ENCODE data around the gene CERS1. TPM values are rescaled to one million over a fixed set of nuclear protein-coding genes. Genes with fewer than 3 reads are reported as not detected.
A peak's percentile ranks its signal among the peaks of the same experiment; 100 is the strongest.

CERS1 gene
- total RNA-seq (7.2 TPM), polyA plus RNA-seq (2.2 TPM)

GRCh38 chr19:18895824-18896341, at the start of gene CERS1:
TSS of gene CERS1 (minus strand) at chr19:18896158. CDS start at chr19:18896072, 86 bp downstream.
- H3K4me3 ChIP-seq (ENCODE audit: low read depth, low read length), result peak within 1 kb of the TSS; percentile 39
- WGBS, result under 1% methylated on average over 87 of the region's 89 CpGs
- DNase-seq (ENCODE audit: extremely low spot score), result no peak
- H3K4me1 ChIP-seq (ENCODE audit: insufficient read depth), result peaks cover 5% of the 10 kb centered on the region
- peaks cover 3% of the 10 kb centered on the region for H3K36me3 ChIP-seq (ENCODE audit: insufficient read depth)
- H3K27ac ChIP-seq (ENCODE audit: low read depth), result no peak within 1 kb of the TSS

GRCh38 chr19:18945297-18945696, 49.3 kb upstream of the CERS1 start:
- WGBS, result 88% methylated on average over 9 of the region's 9 CpGs
- DNase-seq (ENCODE audit: extremely low spot score), result no peak
- Histone ChIP-seq H3K4me1 (ENCODE audit: insufficient read depth) (no peaks in the 10 kb centered on the region), H3K27ac (ENCODE audit: low read depth) (no peak overlapping the region), H3K36me3 (ENCODE audit: insufficient read depth) (no peaks in the 10 kb centered on the region), H3K4me3 (ENCODE audit: low read depth, low read length) (no peak overlapping the region)

GRCh38 chr19:18943465-18943864, 47.5 kb upstream of the CERS1 start:
- 87% methylated on average over 4 of the region's 4 CpGs for WGBS
- H3K36me3 ChIP-seq (ENCODE audit: insufficient read depth), result no peaks in the 10 kb centered on the region
- no peak overlapping the region for H3K4me3 ChIP-seq (ENCODE audit: low read depth, low read length)
- DNase-seq (ENCODE audit: extremely low spot score), result no peak
- H3K27ac ChIP-seq (ENCODE audit: low read depth), result no peak overlapping the region
- H3K4me1 ChIP-seq (ENCODE audit: insufficient read depth), result peaks cover 3% of the 10 kb centered on the region

GRCh38 chr19:18942692-18943091, 46.7 kb upstream of the CERS1 start:
- DNase-seq (ENCODE audit: extremely low spot score), result no peak
- H3K36me3 ChIP-seq (ENCODE audit: insufficient read depth), result no peaks in the 10 kb centered on the region
- peaks cover 3% of the 10 kb centered on the region for H3K4me1 ChIP-seq (ENCODE audit: insufficient read depth)
- H3K27ac ChIP-seq (ENCODE audit: low read depth), result no peak overlapping the region
- WGBS, result 93% methylated on average over 6 of the region's 6 CpGs
- H3K4me3 ChIP-seq (ENCODE audit: low read depth, low read length), result no peak overlapping the region

- no peak for DNase-seq (ENCODE audit: extremely low spot score)
- no peaks in the 10 kb centered on the region for H3K36me3 ChIP-seq (ENCODE audit: insufficient read depth)
- H3K4me3 ChIP-seq (ENCODE audit: low read depth, low read length), result no peak overlapping the region
- H3K27ac ChIP-seq (ENCODE audit: low read depth), result no peak overlapping the region
- H3K4me1 ChIP-seq (ENCODE audit: insufficient read depth), result peaks cover 3% of the 10 kb centered on the region
- WGBS, result 66% methylated on average over 18 of the region's 18 CpGs
These were observed 45.8 kb upstream of the CERS1 start for GRCh38 chr19:18941628-18942354.

GRCh38 chr19:18940769-18941627, 45.0 kb upstream of the CERS1 start, which contains the start of gene HOMER3:
TSS of gene HOMER3 (minus strand) at chr19:18941217. CDS start at chr19:18938982, 2,235 bp downstream.
- no peak for DNase-seq (ENCODE audit: extremely low spot score)
- H3K36me3 ChIP-seq (ENCODE audit: insufficient read depth), result no peaks in the 10 kb centered on the region
- H3K4me1 ChIP-seq (ENCODE audit: insufficient read depth), result peaks cover 3% of the 10 kb centered on the region
- H3K27ac ChIP-seq (ENCODE audit: low read depth), result peak within 1 kb of the TSS; percentile 68
- WGBS, result under 1% methylated on average over 81 of the region's 81 CpGs
- H3K4me3 ChIP-seq (ENCODE audit: low read depth, low read length), result peak within 1 kb of the TSS; percentile 82

- 1% methylated on average over 47 of the region's 47 CpGs for WGBS
- H3K4me1 ChIP-seq (ENCODE audit: insufficient read depth), result peaks cover 3% of the 10 kb centered on the region
- H3K36me3 ChIP-seq (ENCODE audit: insufficient read depth), result no peaks in the 10 kb centered on the region
- peak overlapping the region; percentile 82 for H3K4me3 ChIP-seq (ENCODE audit: low read depth, low read length)
- DNase-seq (ENCODE audit: extremely low spot score), result no peak
- H3K27ac ChIP-seq (ENCODE audit: low read depth), result no peak overlapping the region
These were observed 44.2 kb upstream of the CERS1 start for GRCh38 chr19:18939922-18940768.

- Histone ChIP-seq H3K36me3 (ENCODE audit: insufficient read depth) (no peaks in the 10 kb centered on the region), H3K4me3 (ENCODE audit: low read depth, low read length) (no peak overlapping the region), H3K27ac (ENCODE audit: low read depth) (no peak overlapping the region), H3K4me1 (ENCODE audit: insufficient read depth) (peaks cover 3% of the 10 kb centered on the region)
- DNase-seq (ENCODE audit: extremely low spot score), result no peak
- 92% methylated on average over 3 of the region's 3 CpGs for WGBS
These were observed 43.2 kb upstream of the CERS1 start for GRCh38 chr19:18939163-18939562.

- Histone ChIP-seq H3K36me3 (ENCODE audit: insufficient read depth) (no peaks in the 10 kb centered on the region), H3K4me3 (ENCODE audit: low read depth, low read length) (no peak overlapping the region), H3K4me1 (ENCODE audit: insufficient read depth) (peaks cover 2% of the 10 kb centered on the region), H3K27ac (ENCODE audit: low read depth) (no peak overlapping the region)
- no peak for DNase-seq (ENCODE audit: extremely low spot score)
- 86% methylated on average over 13 of the region's 13 CpGs for WGBS
These were observed 37.3 kb upstream of the CERS1 start for GRCh38 chr19:18933297-18933696.

GRCh38 chr19:18932216-18932841, 36.4 kb upstream of the CERS1 start:
- Histone ChIP-seq H3K4me1 (ENCODE audit: insufficient read depth) (peaks cover 2% of the 10 kb centered on the region), H3K27ac (ENCODE audit: low read depth) (no peak overlapping the region), H3K36me3 (ENCODE audit: insufficient read depth) (no peaks in the 10 kb centered on the region), H3K4me3 (ENCODE audit: low read depth, low read length) (no peak overlapping the region)
- DNase-seq (ENCODE audit: extremely low spot score), result no peak
- 35% methylated on average over 37 of the region's 37 CpGs for WGBS

GRCh38 chr19:18931316-18932162, 35.6 kb upstream of the CERS1 start:
- Histone ChIP-seq H3K36me3 (ENCODE audit: insufficient read depth) (no peaks in the 10 kb centered on the region), H3K4me3 (ENCODE audit: low read depth, low read length) (no peak overlapping the region), H3K4me1 (ENCODE audit: insufficient read depth) (peaks cover 2% of the 10 kb centered on the region), H3K27ac (ENCODE audit: low read depth) (no peak overlapping the region)
- no peak for DNase-seq (ENCODE audit: extremely low spot score)
- 87% methylated on average over 34 of the region's 34 CpGs for WGBS

GRCh38 chr19:18929311-18929710, 33.4 kb upstream of the CERS1 start:
- H3K4me1 ChIP-seq (ENCODE audit: insufficient read depth), result peaks cover 2% of the 10 kb centered on the region
- no peak for DNase-seq (ENCODE audit: extremely low spot score)
- no peak overlapping the region for H3K27ac ChIP-seq (ENCODE audit: low read depth)
- no peak overlapping the region for H3K4me3 ChIP-seq (ENCODE audit: low read depth, low read length)
- H3K36me3 ChIP-seq (ENCODE audit: insufficient read depth), result peaks cover 4% of the 10 kb centered on the region
- WGBS, result 90% methylated on average over 25 of the region's 25 CpGs
